Stimulated activated CD4-positive, alpha-beta T cell treated with anti-CD3 and anti-CD28 coated beads, Interleukin-4, amount 100 ng/mL, for 24 hours (primary cell): ENCODE results near the gene OLFML2B.
A peak's percentile ranks its signal among the peaks of the same experiment; 100 is the strongest.

Experiments used
- DNase-seq: peaks from one replicate; pipeline ENCODE4 v3.0.0-alpha.2; 2020

OLFML2B gene

DNA sequence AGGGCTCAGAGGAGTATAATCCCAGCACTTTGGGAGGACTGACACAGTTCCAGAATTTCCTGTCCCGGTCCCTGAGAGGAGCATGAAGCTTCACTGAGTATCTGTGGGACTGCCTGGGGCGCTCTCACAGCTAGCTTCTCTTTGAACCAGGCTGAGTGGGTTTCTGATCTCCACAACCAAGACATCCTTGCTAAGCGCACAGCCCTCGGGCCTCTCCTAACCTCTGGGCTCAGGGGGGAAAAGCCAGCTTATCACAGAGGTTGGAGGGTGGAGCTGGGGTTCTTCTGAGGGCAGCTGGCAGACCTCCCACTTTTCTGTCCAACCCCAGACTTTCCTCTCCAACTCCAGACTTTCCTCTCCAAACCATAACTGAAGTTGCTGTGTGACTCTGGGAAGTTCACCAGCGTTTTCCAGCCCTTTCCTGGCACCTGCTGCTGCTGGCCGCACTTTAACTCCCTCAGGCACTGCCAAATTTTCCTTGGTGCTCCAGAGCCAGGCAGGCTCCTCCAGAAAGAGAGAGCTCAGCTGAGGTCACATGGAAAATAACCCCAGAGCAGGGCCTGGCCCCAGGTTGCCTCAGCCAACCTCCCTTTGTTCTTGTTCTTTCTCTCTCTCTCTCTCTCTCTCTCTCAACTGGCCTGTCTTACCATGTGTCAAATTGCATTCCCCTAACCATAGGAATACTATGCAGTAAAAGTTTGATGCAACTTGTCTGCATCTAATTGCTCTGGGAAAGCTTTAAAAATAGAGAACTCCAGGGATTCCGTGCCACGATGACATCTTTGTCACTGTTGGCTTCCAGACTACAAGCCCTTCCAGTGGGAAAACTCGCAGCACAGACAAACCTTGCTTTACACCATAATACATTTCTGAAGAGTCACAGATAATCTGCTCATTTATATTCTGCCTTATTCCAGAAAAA is 49.5 kb downstream of the OLFML2B start:
- DNase-seq = no peak

DNA sequence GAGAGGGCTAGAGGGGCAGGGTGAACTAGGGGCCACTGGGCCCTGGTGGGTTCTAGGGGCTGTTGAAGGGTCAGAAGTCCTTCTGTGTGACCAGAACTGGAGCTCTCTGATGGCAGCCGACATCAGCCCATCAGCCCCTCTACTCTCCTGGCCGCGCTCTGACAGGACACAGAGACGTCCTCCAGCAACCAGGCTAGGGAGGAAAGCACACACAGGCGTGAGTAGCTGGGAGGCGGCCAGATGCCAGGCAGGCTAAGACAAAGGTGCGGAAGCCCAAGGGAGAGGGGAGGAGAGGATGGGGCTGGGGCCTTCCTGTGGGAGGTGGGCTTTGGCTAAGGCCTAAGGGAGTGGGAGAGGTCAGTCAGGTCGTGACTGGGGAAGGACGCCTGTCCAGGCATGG is 50.8 kb downstream of the OLFML2B start:
- no peak for DNase-seq

DNA sequence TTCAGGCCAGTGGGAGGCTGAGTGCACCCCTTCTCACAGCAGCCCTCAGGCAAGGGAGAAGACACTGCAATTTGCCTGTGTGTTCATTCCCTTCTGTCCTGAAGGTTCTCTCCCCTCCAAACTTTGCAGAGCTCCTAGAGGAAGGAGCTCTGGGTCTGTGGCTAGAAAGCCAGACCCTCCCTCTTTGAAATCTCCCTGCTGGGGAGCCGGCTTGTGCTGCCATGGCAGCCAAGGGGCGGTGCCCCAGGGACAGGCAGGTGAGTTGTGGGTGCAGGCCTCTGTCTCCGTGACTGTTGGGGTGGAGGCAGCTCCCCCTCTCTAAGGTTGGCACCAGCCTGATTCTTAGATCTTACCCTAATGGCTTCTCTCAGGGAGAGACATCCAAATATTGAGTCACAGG is 53.0 kb downstream of the OLFML2B start:
- DNase-seq = no peak

DNA sequence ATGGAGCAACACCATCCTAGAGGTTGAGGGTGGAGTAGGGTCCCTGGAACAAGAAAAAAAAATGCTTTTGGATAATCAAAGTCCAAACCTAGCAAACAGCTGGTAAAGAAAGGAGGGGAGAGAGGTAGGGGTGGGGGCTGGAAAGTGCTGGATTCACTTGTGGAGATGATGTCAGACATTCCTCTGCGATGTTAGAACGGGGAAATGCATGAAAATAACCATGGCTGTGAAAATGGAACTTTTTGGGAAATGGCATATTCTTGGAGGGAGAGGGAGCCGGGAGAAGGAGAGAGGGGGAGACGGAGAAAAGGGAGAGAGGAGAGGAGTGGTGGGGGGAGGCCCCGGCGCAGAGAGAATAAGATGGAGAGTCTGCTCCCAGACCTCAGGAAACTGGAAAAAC is 53.6 kb downstream of the OLFML2B start:
- no peak for DNase-seq

DNA sequence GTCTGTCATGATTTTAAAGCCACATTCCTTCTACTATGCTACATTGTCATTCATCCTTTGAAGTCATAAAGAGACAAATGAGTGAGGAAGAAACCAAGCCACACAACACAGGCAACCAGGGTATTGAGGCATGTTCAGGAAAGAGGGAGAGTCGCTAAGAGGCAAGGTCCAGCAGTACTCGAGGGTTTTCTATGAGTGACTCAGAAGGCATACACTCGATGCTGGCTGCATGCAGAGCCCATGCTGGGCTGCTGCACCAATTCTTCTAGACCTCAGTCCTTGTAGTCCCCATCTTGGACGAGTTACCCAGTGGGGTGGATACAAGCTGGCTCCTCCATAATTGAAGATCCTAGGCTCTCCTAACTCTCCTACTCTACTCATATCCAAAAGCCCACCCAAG is 57.6 kb downstream of the OLFML2B start:
- no peak for DNase-seq

DNA sequence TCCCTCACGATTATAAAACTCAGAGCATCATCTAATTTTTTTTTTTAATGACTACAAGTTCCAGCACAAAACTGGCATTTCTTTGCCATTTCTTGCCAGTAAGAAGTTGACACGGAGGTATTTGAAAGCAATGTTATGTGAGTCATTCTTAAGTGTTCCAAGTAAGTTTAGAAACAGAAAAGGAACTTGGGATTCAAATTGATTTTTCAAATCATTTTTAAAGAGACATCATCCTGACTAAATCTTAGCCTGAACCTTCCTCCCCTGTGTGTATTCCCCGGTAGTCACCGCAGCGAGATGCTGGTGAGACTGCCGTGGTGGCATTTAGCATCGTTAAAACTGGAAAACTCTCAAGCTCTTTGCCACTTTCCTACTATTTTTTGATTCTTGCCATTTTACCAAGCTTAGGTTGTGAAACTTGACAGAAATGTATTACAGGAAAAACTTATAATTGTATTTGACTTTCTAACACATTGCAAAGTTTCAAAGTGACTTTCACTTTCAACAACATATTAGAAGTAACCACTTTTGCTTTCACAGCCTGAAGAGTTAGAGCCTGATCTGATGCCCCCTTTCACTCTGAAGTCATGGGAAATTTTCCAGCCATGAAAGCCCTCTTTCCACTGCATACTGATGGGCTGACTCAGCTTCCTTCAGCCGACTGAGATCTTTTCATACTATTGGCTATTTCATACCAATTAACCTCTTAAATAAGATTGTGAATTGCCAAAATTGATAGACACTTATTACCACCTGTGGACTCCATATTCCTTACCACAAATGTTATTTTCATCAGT is 61.4 kb downstream of the OLFML2B start:
- DNase-seq = peak; percentile 69

DNA sequence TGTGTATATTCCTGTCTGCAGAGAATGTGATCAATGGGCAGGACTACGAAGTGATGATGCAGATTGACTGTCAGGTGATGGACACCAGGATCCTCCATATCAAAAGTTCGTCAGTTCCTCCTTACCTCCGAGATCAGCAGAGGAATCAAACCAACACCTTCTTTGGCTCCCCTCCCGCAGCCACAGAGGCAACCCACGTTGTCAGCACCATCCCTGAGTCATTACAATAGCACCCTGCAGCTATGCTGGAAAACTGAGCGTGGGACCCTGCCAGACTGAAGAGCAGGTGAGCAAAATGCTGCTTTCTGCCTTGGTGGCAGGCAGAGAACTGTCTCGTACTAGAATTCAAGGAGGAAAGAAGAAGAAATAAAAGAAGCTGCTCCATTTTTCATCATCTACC is 65.2 kb downstream of the OLFML2B start:
- peak; percentile 24 for DNase-seq

DNA sequence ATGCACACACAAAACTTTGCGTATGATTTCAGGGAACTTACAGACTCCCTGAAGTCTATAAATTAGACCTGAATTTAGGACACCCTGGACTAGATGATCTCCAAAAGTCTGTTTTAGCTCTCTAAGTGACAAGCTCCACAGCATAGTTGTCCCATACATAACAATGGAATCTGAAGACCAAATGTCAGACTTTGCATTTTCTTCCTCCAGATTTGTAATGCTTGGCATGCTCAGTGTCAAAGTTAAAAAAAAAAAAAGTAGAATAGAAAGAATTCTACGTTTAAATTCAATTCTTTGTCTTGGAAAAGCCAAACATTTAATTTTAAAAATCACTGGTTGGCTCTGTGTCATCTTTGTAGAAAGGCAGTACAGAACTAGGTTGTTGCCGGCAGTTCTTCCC is 66.7 kb downstream of the OLFML2B start:
- DNase-seq = no peak

DNA sequence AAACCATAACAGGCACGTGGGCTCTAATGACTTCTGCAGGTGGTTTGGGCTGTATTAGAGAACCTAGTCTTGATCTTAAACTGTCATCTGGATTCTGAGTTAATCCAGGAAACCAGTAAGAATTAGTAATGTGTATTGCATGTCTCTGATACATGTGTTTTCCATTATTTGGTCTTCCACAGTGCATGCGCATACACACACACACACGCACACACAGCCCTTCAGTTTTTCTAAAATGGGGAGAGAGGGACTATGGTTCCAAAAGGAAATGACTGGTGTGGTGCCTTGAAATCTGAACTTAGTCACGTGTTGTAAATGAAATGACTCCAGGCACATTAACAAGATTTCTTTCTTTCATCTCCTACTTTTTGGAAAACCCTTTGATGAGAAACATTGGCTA is 67.6 kb downstream of the OLFML2B start:
- no peak for DNase-seq

DNA sequence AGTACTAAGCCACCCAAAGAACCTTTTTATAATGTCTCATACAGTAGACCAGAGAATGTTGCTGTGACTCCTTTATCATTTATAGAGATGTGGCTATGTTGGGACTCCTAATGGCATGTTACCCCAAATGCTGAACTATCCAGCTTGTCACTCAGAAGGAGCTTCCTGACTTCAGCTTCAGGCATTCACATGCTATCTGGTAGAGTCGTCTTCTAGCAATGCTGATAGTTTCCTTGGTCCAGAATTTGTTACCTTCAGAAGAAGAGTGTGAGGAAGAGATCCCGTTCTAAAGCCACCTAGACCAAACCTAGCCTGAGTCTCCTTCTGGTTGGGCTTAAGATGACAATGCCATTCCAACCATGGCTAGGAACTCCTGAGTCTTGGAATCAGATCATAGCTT is 68.1 kb downstream of the OLFML2B start:
- DNase-seq = no peak

DNA sequence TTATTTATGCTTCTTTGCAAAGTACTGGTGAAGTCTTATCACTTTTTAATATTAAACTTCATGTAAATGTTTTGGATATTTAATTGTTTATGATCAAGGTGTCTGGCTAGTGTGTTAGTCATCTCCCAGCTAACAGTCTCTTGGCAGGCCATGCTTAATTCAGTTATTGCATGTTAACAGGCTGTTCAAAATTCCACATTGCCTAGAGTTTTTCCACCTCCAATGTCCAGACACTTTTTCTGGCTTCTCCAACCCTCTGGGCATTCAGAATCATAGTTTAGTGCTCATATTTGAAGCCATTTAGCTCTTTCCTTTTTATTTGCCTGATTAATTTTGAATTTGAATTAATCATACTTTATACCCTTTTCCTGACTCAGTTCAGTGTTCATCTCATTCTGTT is 69.2 kb downstream of the OLFML2B start:
- DNase-seq = no peak

DNA sequence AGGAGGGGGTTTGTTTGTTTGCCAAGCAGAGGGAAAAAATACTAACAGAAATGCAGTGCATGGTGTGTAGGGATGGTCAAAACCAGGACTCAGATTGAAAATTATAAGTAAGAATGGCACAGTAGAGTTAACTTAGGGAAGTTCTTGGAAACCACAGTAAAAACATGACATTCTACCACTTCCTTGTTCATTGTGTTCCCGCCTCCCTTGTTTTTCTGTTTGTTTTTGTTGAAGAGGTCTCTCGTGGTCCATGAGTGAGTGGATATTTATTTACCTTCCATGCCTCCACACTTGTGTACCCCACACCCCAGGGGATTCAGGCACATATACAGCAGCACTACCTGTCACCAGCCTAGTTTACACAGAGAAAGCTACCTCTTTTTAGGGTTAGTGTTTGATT is 69.6 kb downstream of the OLFML2B start:
- DNase-seq = no peak

DNA sequence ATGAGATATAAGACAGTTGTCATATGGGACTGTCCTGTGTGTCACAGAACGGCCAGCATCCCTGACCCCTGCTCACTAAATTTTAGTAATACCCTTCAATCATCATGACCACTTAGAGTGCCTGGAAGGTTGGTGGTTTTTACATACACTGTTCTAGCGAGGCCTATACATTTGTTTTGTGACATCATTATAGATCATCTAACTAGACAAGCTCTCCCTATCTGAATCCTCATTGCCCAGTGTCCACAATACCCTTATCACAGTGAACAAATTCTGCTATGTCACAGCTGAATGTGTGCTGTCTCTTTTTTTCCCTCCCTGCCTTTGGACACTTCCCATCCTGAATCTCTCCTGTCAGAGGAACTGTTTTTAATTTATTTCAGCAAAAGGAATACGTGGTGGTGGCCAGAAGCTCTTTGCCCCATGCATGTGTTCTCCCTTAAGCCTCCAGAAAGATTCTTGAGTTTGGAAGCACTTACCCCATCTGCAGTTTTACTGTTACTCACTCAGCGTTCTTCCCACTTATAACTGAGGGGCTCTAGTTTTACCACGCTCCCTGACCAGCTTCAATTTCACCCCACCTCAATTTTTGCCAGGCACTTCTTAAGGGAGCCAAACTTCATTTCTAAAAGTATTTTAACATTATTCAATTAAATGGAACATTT is 70.3 kb downstream of the OLFML2B start:
- DNase-seq = no peak

DNA sequence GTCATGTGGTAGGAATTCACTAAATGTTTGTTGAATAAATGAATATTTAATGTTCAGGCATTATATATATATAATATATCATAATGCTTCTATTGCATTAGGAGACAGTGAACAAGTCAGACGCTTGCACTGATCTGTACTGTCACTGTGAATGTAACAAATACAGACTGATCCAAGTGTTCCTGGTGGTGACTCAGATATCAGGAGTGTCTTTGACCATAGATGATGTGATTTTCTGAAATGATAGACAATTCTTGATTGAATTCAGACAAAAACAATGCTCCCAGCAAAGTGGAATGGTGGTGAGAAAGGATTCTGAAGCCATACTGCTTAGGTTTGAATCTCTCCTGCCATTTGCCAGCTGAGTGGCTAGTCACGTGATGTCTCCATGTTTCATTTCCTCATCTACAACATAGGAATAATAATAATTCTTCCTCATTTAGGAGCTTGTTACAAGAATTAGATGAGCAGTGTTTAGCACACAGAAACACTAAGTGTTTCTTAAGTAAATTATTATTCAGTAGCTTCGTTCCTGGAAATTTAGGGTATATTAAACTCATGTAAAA is 71.0 kb downstream of the OLFML2B start:
- no peak for DNase-seq

DNA sequence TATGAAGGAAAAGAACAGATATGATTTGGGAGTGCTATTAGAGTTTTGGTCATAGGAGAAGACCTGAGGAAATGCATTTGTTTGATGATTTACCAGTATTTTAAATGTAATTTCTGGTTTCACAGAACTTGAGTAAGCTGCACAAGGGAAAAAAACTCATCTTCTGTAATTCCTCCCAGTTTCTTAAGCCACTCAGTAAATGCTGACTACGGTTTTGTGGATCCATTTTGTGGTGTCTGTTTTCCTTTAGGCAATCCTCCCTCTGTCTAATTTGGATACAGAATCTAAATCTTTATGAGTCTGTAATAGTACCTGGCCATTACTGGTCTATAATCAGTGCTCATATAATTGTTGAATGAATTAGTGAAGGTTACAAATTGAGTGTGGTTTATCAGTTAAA is 72.0 kb downstream of the OLFML2B start:
- no peak for DNase-seq

DNA sequence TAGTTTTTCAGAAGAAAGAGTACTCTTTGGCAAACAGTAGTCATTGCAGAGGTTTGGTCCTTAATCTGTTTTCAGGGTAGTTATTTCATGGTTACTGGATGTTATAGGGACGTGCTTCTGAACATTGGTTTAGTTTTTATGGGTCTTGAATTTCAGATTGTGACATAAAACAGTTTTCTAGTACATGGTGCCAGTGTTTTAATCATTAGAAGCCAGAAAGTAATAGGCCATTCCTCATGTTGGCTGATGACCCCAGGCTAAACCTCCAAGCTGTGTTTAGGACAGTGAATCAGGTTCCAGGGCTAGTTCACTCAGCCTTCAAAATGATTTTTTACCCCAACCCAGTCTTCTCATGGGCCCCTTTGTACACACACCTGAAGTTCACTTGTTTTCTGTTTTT is 73.3 kb downstream of the OLFML2B start:
- no peak for DNase-seq

DNA sequence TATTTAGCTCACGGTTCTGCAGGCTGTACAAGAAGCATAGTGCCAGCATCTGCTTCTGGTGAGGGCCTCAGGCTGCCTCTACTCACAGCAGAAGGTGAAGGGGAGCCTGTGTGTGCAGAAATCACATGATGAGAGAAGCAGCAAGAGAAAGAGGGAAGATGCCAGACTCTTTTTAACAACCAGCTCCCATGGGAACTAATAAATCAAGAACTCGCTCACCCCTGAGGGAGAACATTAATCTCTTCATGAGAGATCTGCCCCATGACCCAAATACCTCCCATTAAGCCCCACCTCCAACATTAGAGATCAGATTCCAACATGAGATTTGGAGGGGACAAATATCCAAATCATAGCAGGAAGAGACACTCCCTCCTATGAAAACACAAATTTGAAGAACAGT is 74.1 kb downstream of the OLFML2B start:
- no peak for DNase-seq

DNA sequence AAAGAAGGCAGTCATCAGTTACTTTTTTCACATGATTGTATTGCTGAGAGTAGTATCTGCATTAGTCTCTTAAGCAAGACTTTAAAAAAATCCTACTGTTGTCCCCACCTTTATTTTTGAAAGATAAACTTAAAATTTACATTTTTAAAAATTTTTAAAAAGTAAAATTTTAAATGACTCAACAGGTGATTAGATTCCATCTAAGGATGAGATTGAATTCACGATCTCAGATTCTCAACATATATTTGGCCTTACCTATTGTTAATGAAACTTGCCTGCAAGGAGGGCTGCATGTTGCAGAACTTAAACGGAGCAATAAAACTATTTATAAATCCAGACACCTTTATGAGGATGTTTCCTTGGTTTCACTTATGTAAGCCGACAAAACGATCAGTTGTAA is 75.2 kb downstream of the OLFML2B start:
- no peak for DNase-seq

DNA sequence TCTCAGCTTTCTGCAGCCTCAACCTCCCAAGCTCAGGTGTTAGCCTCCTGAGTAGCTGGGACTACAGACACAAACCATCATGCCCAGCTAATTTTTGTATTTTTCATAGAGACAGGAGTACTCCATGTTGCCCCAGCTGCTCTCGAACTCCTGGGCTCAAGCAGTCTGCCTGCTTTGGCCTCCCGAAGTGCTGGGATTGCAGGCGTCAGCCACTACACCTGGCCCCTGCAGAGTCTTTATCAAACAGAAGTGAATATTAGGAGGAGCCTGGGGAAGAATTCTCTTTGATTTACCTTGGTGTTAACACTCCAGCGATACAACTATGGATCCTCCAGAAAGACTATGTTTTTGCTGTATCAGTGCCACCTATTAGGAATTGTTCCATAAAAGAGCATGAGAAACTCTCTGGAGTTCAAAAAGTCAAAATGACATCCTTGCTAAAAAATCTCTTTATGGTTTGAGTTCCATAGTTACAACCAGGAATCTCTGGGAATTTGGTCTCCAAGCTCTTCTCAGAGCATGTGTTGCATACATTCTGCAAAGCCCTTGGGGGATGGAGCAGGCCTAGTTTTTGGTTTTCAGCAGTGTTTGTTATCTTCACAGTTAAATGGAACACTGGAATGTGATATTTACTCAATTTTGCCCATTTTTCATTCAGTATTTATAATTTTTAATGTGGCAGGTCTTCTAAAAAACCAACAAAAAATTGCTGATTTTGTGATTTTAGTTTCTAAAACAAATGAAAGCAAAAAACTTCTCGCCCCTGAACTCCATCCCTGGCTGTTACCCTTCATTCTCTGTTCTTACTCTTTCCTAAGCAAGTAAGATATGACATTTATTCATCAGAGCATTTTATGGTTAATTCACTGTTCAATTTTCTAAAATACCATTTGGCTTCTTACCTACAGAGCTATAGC is 77.3 kb downstream of the OLFML2B start:
- no peak for DNase-seq

DNA sequence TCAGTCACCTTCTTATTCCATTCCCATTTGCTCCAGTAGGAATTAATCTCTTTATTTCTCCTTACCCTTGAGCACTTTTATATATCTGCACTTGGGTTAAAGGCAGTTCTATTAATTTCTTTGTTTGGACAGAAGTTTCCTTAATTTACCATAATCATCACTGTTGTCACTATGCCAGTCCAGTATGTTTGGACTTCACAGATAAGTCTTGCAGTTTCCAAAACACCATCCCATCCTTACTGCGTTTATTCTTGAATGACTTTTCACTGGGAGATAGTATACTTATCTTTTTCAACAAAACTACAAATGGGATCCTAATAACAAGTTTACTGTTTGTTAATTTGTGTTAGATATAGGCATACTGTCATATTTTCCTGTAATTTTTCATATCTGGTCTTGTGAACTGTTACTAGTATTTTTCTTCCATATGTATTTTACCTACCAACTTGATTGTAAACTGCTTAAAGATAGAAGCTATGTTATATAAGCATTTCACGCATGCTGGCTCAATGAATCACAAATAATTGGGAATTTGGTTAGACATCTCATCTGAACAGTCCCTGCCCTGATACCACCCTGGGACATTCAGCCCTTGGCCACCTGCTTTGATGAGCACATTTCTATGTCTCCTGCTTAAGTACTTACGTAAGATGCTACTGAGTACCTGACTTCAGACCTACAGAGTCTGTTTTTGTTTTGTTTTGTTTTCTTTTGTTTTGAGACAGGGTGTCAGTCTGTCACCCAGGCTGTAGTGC is 78.2 kb downstream of the OLFML2B start:
- no peak for DNase-seq

DNA sequence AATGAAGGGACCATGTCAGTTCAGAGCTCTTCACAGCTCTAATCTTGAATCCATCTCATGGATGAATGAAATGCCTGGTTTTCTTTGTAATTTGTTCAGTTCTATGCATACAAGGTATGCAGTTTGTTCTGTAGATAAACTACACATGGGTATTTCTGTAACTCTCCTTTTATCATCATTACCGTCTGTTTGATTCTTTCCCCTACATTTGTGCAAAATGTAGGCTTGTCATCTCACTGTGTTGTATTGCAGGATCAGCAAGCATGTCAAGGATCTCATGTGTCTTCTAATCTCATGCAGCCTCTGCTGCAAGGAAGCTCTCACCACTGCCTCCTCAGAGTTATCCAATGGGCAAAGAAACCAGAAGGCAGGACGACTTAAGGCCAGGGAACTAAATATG is 79.3 kb downstream of the OLFML2B start:
- no peak for DNase-seq
